GM12878 (cell line): Measurements from ENCODE around the gene JCHAIN. TPM values are rescaled to one million over a fixed set of nuclear protein-coding genes. Genes with fewer than 3 reads are reported as not detected.

Experiments
- ATAC-seq: fragments of 200-7000 bp; cut with Tn5 transposase; 3 replicates; pipeline ENCODE4 v1.9.1; 2020; ENCODE audit warnings: mild to moderate bottlenecking, moderate library complexity
- BruUV-seq: library from RNA; stranded (reverse); fragments of 400-500 nt; replicated peaks from 2 replicates; lab custom pipeline; 2021; lab: Mats Ljungman, UMichigan
- CTCF ChIA-PET: fragments of 300-600 bp; sonication (Branson Sonifier 250); formaldehyde crosslinking; extraction: SDS; loops from one replicate; lab custom pipeline; 2021; ENCODE audit warnings: inconsistent platforms; lab: Yijun Ruan, JAX
- POLR2A ChIA-PET: fragments of 350-600 bp; formaldehyde crosslinking; extraction: SDS; loops from one replicate; lab custom pipeline; 2021; ENCODE audit warnings: inconsistent platforms; lab: Charles Lee
- RAD21 ChIA-PET: fragments of 300-600 bp; sonication (Branson Sonifier 250); formaldehyde crosslinking; loops from one replicate; lab custom pipeline; 2023; ENCODE audit warnings: antibody characterized with exemption; ENCODE audit not compliant: unreplicated experiment; lab: Charles Lee
- SMC1A ChIA-PET: fragments of 300-600 bp; sonication (Branson Sonifier 250); formaldehyde crosslinking; loops from one replicate; lab custom pipeline; 2023; ENCODE audit not compliant: unreplicated experiment, uncharacterized antibody; lab: Charles Lee
- DNase-seq: peaks from one replicate; pipeline ENCODE4 v3.0.0-alpha.2; 2011; ENCODE audit warnings: low read depth, low spot score
- FAIRE-seq: peaks from 3 replicates; lab custom pipeline; 2011; peaks lifted over from hg19 to GRCh38; lab: Jason Lieb, UNC
- H2AFZ ChIP-seq: 2 replicates; pipeline ENCODE4 v1.6.0; 2011; ENCODE audit warnings: low read depth, low read length, control low read depth; ENCODE audit not compliant: control insufficient read depth
- H3K27ac ChIP-seq: 2 replicates; pipeline ENCODE4 v1.5.1; 2011; ENCODE audit warnings: control low read depth; ENCODE audit not compliant: control insufficient read depth, insufficient read depth
- H3K27me3 ChIP-seq, 2 experiments: replicated peaks in 1 of 2; 2 replicates each; pipeline versions ENCODE4 v1.6.0 to v1.6.1; 2011; ENCODE audit warnings: low read length in 1 of 2; ENCODE audit not compliant: control insufficient read depth in 2 of 2, insufficient read depth in 2 of 2
- H3K36me3 ChIP-seq, 2 experiments: 2 replicates each; pipeline ENCODE4 v1.5.1; 2011; ENCODE audit warnings: low read length in 1 of 2; ENCODE audit not compliant: control insufficient read depth in 2 of 2, insufficient read depth in 2 of 2
- H3K4me1 ChIP-seq: 2 replicates; pipeline ENCODE4 v1.6.1; 2011; ENCODE audit warnings: mild to moderate bottlenecking, low read length, moderate library complexity, mixed read lengths; ENCODE audit not compliant: control insufficient read depth, insufficient read depth
- H3K4me2 ChIP-seq: 2 replicates; pipeline ENCODE4 v1.6.0; 2011; ENCODE audit warnings: control low read depth; ENCODE audit not compliant: control insufficient read depth, insufficient read depth
- H3K4me3 ChIP-seq: fragments of 200-600 bp; sonication (generic); 2 replicates; pipeline ENCODE4 v1.5.1; 2016
- H3K79me2 ChIP-seq: 2 replicates; pipeline ENCODE4 v1.6.0; 2011; ENCODE audit warnings: low read length; ENCODE audit not compliant: control insufficient read depth, insufficient read depth
- H3K9ac ChIP-seq: 2 replicates; pipeline ENCODE4 v1.8.0; 2011; ENCODE audit warnings: low read length, control low read depth, mixed read lengths; ENCODE audit not compliant: control insufficient read depth, insufficient read depth
- H3K9me3 ChIP-seq: replicated peaks from 3 replicates; pipeline ENCODE4 v1.5.1; 2011; ENCODE audit warnings: mild to moderate bottlenecking, low read length; ENCODE audit not compliant: control insufficient read depth, insufficient read depth
- H4K20me1 ChIP-seq: 2 replicates; pipeline ENCODE4 v1.6.0; 2011; ENCODE audit not compliant: control insufficient read depth, insufficient read depth
- BCL3 ChIP-seq: IDR thresholded peaks from 2 replicates; pipeline ENCODE4 v1.6.1; 2011; ENCODE audit warnings: borderline replicate concordance, low read depth, mild to moderate bottlenecking, moderate library complexity, low read length; ENCODE audit not compliant: insufficient read depth, poor library complexity, severe bottlenecking
- CTCF ChIP-seq, 3 experiments: IDR thresholded peaks in 2 of 3; conservative IDR thresholded peaks in 1 of 3; 2 replicates each; pipeline ENCODE4 v1.5.1; 2011; ENCODE audit warnings: low read depth in 3 of 3, low read length in 3 of 3, mild to moderate bottlenecking in 3 of 3, control low read depth in 2 of 3, moderate library complexity in 2 of 3, inconsistent platforms in 1 of 3, mixed read lengths in 1 of 3; ENCODE audit not compliant: control insufficient read depth in 2 of 3, insufficient read depth in 1 of 3; ENCODE audit errors: extremely low read depth in 1 of 3
- IRF4 ChIP-seq: IDR thresholded peaks from 2 replicates; pipeline ENCODE4 v1.6.1; 2011; ENCODE audit warnings: low read depth, low read length
- MLLT1 ChIP-seq: fragments of 450-650 bp; IDR thresholded peaks from 2 replicates; pipeline ENCODE4 v1.6.1; 2016; ENCODE audit warnings: mild to moderate bottlenecking
- NFYB ChIP-seq: IDR thresholded peaks from 2 replicates; pipeline ENCODE4 v1.6.1; 2011; ENCODE audit warnings: low read depth, mild to moderate bottlenecking, low read length, improper control_type of control experiment, moderate library complexity; ENCODE audit not compliant: insufficient read depth
- POU2F2 ChIP-seq: IDR thresholded peaks from 3 replicates; pipeline ENCODE4 v1.6.1; 2011; ENCODE audit warnings: low read depth, mild to moderate bottlenecking, low read length, borderline replicate concordance
- TARDBP ChIP-seq: IDR thresholded peaks from 2 replicates; pipeline ENCODE4 v1.6.1; 2016; ENCODE audit warnings: borderline replicate concordance
- YBX1 ChIP-seq: fragments of 450-650 bp; IDR thresholded peaks from 2 replicates; pipeline ENCODE4 v1.6.1; 2016; ENCODE audit warnings: antibody characterized with exemption
- ZBED1 ChIP-seq: IDR thresholded peaks from 2 replicates; pipeline ENCODE4 v1.6.1; 2016; ENCODE audit warnings: borderline replicate concordance
- ZNF384 ChIP-seq: IDR thresholded peaks from 2 replicates; pipeline ENCODE4 v1.6.1; 2012; ENCODE audit warnings: low read depth, mild to moderate bottlenecking, low read length, improper control_type of control experiment, borderline replicate concordance
- WGBS: methylation state at CpG from one replicate; pipeline ENCODE4 v1.1.6; 2016; ENCODE audit warnings: low lambda C conversion rate; ENCODE audit not compliant: insufficient replicate concordance, insufficient coverage; ENCODE audit errors: missing lambda C conversion rate; 5-methylcytosine and 5-hydroxymethylcytosine counted together
- in situ Hi-C: fragments of 300-500 bp; cut with MboI; formaldehyde crosslinking; loops from 9 replicates; pipeline ENCODE4 v1.14.3; 2018; ENCODE audit warnings: mixed read lengths
- intact Hi-C: fragments of 100-400 bp; cut with micrococcal nuclease; formaldehyde crosslinking; loops from one replicate; pipeline ENCODE4 v1.14.2; 2022; ENCODE audit not compliant: unreplicated experiment
- polyA plus RNA-seq, 11 experiments: library from polyadenylated mRNA; depleted of rRNA in 4 of 11; unstranded in 6 of 11; stranded (reverse) in 5 of 11; fragments of >200 nt; fragmentation: Nextera tagmentation in 4 of 11; fragmentation: Illumina TruSeq in 1 of 11; extraction: Ambion mirVana in 4 of 11; extraction: Trizol in 1 of 11; gene quantifications; 1 replicate in 1 of 11; 2 replicates in 10 of 11; pipeline versions ENCODE4 v1.2.1 to v1.2.3, GENCODE V29; 2011 to 2016; ENCODE audit warnings: inconsistent platforms in 2 of 11, missing spikeins in 2 of 11, low read depth in 1 of 11
- total RNA-seq, 4 experiments: library from RNA; depleted of rRNA in 3 of 4; stranded (reverse); fragments of >200 nt in 3 of 4; fragmentation: Illumina TruSeq in 1 of 4; extraction: Trizol in 1 of 4; gene quantifications; 2 replicates each; pipeline versions ENCODE4 v1.2.1 to v1.2.3, GENCODE V29; 2013 to 2021
- TF ChIP-seq, protein P1 (sequence below): IDR thresholded peaks from 2 replicates; pipeline ENCODE4 v1.6.1; 2011; ENCODE audit warnings: low read depth, mild to moderate bottlenecking, low read length, moderate library complexity, borderline replicate concordance; ENCODE audit errors: extremely low read depth

JCHAIN gene
- total and polyA plus RNA-seq, 10 of the 15 experiments (the other 5 are each of a cell fraction or from before 2014, with no cell fraction given) = 188 to 1,045 (median 486) TPM

DNA sequence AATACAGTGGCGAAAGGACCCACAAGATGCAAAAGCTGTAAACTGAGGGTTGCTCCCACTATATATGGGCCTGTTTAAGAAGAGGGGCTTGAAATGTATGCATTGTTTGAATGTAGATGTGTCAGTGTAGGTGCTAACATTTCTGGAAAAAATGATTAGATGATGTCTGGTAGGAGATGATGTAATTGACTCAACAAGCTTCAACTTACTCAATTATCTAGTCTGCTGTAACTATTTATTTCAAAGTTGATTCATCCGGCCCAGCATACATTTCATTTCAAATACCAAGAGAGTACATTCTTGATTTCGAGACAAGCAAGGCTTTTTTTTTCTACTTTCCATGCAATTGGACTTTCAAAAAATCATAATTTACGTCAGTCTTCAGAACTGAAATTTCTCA is 47.0 kb downstream of the JCHAIN start:
- in situ Hi-C loops = loop anchor here (25.0 kb wide), 2 partner anchors 1093 to 1668 kb away; no protein-coding TSS in a partner anchor
- Histone ChIP-seq H4K20me1 (no peaks in the 10 kb centered on the region), H3K27me3 (peaks cover 0 to 3% of the 10 kb centered on the region in 2 experiments; a peak in 1 of 4 replicates), H3K4me3 (no peak overlapping the region), H3K27ac (no peak overlapping the region), H3K4me1 (no peaks in the 10 kb centered on the region), H3K9ac (no peak overlapping the region), H3K36me3 (no peaks in the 10 kb centered on the region), H2AFZ (no peak overlapping the region), H3K9me3 (no peaks in the 10 kb centered on the region), H3K79me2 (no peaks in the 10 kb centered on the region), H3K4me2 (no peak overlapping the region)
- 82% methylated on average over 4 of the region's 4 CpGs for WGBS
- SMC1A ChIA-PET = no interaction called here
- ATAC-seq (no peak), DNase-seq (no peak), FAIRE-seq (no peak)
- intact Hi-C loops = no loop called here
- CTCF ChIA-PET = no interaction called here
- POLR2A ChIA-PET = no interaction called here
- RAD21 ChIA-PET = no interaction called here
- TF ChIP-seq IRF4 (no peak), CTCF (IDR thresholded peaks at IDR 0.05 in 2 of 3, conservative IDR thresholded peaks at IDR 0.05 in 1 of 3; ENCODE audit: control insufficient read depth in 2 of 3, extremely low read depth in 1 of 3, insufficient read depth in 1 of 3, low read depth in 3 of 3, low read length in 3 of 3) (no peak), YBX1 (no peak), ZBED1 (no peak), TARDBP (no peak), NFYB (no peak), ZNF384 (no peak), POU2F2 (no peak), BCL3 (no peak), MLLT1 (no peak)
- TF ChIP-seq, protein P1, sequence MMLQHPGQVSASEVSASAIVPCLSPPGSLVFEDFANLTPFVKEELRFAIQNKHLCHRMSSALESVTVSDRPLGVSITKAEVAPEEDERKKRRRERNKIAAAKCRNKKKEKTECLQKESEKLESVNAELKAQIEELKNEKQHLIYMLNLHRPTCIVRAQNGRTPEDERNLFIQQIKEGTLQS = no peak
- no TSS peak for BruUV-seq
